GM10847 (cell line): ENCODE data around the gene TTC16.

Source experiments
- POLR2A ChIP-seq: IDR thresholded peaks from 2 replicates; pipeline ENCODE4 v1.6.1; 2011; ENCODE audit not compliant: insufficient read length; ENCODE audit errors: extremely low read depth

The TTC16 gene

GRCh38 chr9:127762111-127762676, 46.3 kb downstream of the TTC16 start:
- no peak for TF ChIP-seq POLR2A

DNA sequence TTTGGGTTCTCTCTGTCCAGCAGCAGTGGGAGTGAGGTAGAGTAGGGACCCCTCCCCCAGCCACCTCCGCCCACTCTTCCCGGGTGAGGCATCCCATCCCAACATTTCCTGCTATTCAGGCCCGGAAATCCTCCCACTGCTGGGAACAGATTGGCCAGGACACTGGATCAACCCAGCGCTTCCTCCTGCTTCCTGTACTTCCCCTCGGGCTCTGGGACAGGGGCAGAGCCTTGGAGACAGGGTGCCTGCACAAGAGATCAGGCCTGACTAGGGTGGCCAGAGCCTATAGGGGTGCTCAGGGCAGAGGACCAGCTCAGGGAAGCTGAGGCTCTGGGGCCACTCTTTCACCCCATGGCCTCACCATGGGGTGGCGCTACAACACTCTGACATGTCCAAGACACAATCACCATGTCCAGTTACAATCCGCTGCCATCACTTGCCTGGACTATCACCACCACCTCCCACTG, 48.1 kb downstream of the TTC16 start:
- no peak for TF ChIP-seq POLR2A

DNA sequence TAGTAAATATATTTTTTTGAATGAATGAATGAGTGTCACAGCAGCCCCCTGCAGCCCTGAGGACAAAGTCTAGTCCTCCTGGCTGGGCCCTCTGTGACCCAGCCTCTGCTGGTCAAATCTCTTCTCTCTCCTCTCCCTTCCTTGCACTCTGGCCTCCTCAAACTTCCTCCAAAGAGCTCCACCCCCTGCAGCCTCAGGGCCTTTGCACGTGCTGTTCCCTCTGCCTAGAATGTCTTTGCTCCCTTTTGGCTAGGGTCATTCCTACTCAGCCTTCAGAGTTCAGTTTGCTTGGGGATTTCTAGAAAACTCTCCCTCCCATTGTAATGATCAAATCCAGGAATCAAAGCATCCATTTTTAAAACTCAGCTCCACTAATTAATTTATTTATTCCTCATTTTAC, 49.5 kb downstream of the TTC16 start:
- TF ChIP-seq POLR2A: no peak

DNA sequence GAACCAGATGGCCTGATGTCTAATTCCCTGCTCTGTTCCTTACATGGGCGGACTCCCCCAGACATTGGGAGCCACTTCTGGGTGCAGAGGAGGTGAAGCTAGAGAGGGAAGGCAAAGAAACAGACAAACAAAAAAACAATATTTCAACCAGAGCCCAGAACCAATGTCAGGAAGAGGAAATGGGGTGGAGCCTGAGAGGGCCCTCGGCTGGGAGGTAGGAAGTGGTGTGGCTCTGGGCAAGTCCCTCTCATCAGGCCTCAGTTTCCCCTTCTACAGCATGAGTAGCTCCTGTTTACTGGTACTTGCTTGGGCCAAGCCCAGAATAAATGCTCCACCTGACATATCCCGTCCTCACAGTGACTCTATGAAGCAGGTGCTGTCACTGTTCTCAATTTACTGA, 51.5 kb downstream of the TTC16 start:
- no peak for TF ChIP-seq POLR2A

- no peak for TF ChIP-seq POLR2A
Observed at GRCh38 chr9:127767909-127768331, 52.0 kb downstream of the TTC16 start.

DNA sequence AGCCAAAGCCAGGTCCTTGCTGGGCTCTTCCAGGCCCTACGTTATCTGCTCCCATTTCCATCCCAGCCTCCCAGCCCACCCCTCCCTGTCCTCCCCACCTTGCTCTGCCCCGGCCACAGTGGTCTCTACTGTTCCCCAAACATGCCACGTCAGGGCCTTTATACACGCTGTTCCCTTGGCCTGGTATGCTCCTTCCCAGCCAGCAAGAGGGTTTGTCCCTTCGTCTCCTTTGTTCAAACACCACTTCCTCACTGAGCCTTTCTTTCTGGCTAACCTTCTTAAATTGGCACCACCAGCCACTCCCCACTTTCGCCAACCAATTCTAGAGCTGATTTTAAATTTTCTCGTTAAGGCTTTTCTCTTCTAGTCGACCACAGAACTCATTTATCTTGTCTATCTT, 52.8 kb downstream of the TTC16 start:
- TF ChIP-seq POLR2A: no peak

- no peak for TF ChIP-seq POLR2A
Observed at GRCh38 chr9:127769101-127769500, 53.2 kb downstream of the TTC16 start.

DNA sequence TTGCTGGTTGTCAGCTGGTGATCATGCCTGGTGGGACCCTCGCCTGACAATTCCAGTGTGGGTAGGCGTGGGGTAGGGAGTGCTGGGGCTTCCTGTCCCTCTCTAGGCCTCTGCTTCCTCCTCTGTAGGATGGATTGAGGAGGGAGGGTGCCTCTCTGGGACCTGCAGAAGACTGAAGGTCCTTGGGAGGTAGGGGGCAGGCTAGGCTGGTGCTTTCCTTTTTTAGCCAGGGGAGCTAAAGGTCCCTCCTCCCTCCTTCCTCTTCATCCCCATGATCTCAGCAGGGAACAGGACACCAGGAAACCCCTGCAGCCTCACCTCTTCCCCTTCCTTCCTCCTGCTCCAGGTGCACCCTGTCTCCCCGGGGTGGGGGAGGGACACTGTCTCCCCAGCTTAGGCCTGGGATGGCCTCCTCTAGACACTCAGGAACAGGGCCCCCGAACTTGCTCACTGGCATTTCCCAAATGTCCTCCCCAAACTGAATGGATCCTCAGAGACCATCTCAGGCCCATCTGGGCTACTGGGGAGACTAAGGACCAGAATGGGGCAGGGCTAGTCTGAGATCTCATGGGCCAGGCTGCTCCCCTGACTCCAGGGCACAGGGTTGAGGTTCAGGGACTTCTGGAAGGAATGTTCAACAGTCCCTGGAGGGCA, 54.2 kb downstream of the TTC16 start:
- no peak for TF ChIP-seq POLR2A

- TF ChIP-seq POLR2A: no peak
Observed at GRCh38 chr9:127770583-127770904, 54.7 kb downstream of the TTC16 start.

DNA sequence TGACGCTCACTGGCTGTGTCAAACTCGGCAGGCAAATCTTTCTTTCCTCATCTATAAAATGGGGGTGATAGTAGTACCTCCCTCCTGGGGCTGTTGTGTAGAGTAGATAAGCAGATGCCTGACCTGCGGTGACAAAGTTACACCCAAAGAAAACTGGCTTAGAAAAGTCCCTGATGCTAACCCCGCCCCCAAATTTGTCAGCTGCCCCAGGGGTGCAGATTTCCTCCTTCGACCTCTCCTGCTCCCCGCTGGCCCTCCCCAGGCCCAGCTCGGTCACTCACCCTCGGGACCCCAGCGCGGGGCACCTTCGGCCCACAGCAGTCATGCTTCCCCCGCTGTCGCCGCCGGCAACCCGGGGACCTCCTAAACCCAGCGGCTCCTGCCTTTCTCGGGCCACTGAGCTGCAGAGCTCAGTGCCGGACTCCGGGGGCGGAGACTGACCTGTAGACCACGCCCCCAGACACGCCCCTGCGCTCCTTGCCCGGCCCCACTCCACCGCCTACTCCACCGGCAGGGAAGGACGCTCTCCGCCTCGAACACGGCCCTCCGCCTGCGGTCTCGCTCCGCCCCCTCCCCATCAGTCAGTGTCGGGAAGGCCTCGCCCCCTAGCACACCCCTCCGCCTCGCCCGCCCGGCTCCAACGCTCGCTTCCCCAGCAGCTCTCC, 55.2 kb downstream of the TTC16 start:
- TF ChIP-seq POLR2A: peak; percentile 28

- TF ChIP-seq POLR2A: no peak
Observed at GRCh38 chr9:127771570-127772189, 55.8 kb downstream of the TTC16 start.

- TF ChIP-seq POLR2A: no peak
Observed at GRCh38 chr9:127772603-127773002, 56.7 kb downstream of the TTC16 start.

GRCh38 chr9:127773272-127773671, 57.4 kb downstream of the TTC16 start:
- no peak for TF ChIP-seq POLR2A

GRCh38 chr9:127773981-127774380, 58.1 kb downstream of the TTC16 start:
- no peak for TF ChIP-seq POLR2A

DNA sequence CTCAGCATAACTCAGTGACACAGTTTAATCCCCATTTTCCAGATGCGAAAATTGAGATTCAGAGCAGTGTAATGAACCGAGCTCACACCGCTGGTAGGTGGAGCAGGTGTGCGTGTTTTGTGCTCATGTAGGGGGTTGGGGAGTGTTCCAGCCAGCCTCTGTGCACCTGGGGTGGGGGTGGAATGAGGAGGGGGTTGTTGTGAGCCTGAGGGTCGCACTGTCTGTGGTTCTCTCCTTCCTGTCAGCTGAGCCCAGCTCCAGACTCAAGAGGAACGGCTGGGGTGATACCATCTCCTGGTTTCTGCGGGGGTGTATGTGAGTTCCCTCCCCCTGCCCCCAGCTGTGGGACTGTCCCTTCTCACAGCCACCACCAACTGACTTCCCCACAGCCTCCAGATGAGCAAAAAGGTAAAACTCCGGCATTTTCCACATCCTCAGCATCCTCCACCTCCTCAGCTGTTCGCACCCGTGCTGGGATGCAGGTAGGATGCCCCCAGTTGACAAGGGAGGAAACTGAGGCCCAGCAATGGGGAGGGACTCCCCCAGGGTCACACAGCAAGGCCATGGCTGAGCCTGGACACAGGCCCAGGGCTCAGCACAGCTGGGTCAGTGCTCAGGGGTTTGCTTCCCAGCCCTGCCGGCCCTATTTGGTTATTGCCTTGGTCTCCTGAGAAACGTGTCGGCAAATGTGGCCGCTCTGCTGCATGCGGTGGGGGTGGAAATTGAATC, 60.5 kb downstream of the TTC16 start:
- no peak for TF ChIP-seq POLR2A

DNA sequence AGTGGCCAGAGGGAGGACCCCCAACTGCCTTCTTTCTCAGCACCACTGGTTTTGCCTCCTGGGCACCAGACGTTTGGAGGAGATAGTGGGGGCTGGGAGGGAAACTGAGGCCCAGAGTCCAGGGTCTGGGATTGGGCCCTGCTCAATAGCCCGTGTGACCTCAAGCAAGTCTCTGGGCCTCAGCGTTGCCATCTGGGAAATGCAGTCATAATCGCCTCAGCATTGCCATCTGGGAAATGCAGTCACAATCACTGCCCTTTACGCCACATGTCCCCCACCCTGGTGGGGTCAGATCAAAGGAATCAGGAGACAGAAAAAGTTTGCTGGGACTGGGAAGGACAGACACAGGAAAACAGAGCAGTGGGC, 61.0 kb downstream of the TTC16 start:
- no peak for TF ChIP-seq POLR2A
